K562 (cell line): ENCODE measurements around the gene PSAP. TPM values are rescaled to one million over a fixed set of nuclear protein-coding genes. Genes with fewer than 3 reads are reported as not detected.

Experiments used
- CHD4 ChIP-seq: fragments of 200-600 bp; sonication (generic); IDR thresholded peaks from 3 replicates; pipeline ENCODE4 v1.6.1; 2012; ENCODE audit warnings: low read depth, mild to moderate bottlenecking, mixed read lengths, low read length, inconsistent platforms; ENCODE audit not compliant: insufficient read depth, insufficient replicate concordance, poor library complexity, severe bottlenecking
- EWSR1 ChIP-seq: fragments of 450-650 bp; IDR thresholded peaks from 2 replicates; pipeline ENCODE4 v1.6.1; 2018; ENCODE audit warnings: borderline replicate concordance, mild to moderate bottlenecking, low read depth, moderate library complexity; ENCODE audit not compliant: partially characterized antibody
- ILF3 ChIP-seq: fragments of 450-650 bp; IDR thresholded peaks from 2 replicates; pipeline ENCODE4 v1.6.1; 2018; ENCODE audit warnings: antibody characterized with exemption, mild to moderate bottlenecking, moderate library complexity, borderline replicate concordance
- NFYB ChIP-seq: IDR thresholded peaks from 2 replicates; pipeline ENCODE4 v1.6.1; 2011; ENCODE audit warnings: mild to moderate bottlenecking, moderate library complexity; ENCODE audit not compliant: insufficient read length; ENCODE audit errors: extremely low read depth
- PCBP2 ChIP-seq: fragments of 200-400 bp; formaldehyde crosslinking; IDR thresholded peaks from 2 replicates; pipeline ENCODE4 v1.6.1; 2018; ENCODE audit warnings: low read length, low read depth, mild to moderate bottlenecking, moderate library complexity; ENCODE audit not compliant: poor library complexity, severe bottlenecking
- RFX1 ChIP-seq: fragments of 450-650 bp; IDR thresholded peaks from 2 replicates; pipeline ENCODE4 v1.6.1; 2016; ENCODE audit warnings: mild to moderate bottlenecking, moderate library complexity
- RFX7 ChIP-seq: fragments of 250-450 bp; sonication (Bioruptor Pico); IDR thresholded peaks from 2 replicates; pipeline ENCODE4 v1.5.1; 2021; ENCODE audit warnings: mild to moderate bottlenecking
- SRSF1 ChIP-seq: fragments of 200-400 bp; formaldehyde crosslinking; IDR thresholded peaks from 2 replicates; pipeline ENCODE4 v1.6.1; 2017; ENCODE audit warnings: mild to moderate bottlenecking, low read depth, low read length, moderate library complexity
- TRIM24 ChIP-seq, 2 experiments: fragments of 450-650 bp; IDR thresholded peaks; 2 replicates each; pipeline ENCODE4 v1.6.1; 2016
- ZBTB17 ChIP-seq: fragments of 450-650 bp; formaldehyde crosslinking; IDR thresholded peaks from 2 replicates; pipeline ENCODE4 v1.4.0; 2020; ENCODE audit warnings: mild to moderate bottlenecking
- ZNF197 ChIP-seq: fragments of 200-800 bp; sonication (Bioruptor generic); IDR thresholded peaks from 2 replicates; pipeline ENCODE4 v1.6.1; 2016; ENCODE audit warnings: low read depth, missing genetic modification characterization, missing compliant biosample characterization
- ZNF583 ChIP-seq: fragments of 250-450 bp; sonication (Bioruptor Pico); IDR thresholded peaks from 2 replicates; pipeline ENCODE4 v1.4.0; 2020
- polyA plus RNA-seq, 8 experiments: library from polyadenylated mRNA; depleted of rRNA in 4 of 8; stranded (reverse) in 5 of 8; unstranded in 3 of 8; fragments of >200 nt; fragmentation: Nextera tagmentation in 2 of 8; fragmentation: Illumina TruSeq in 1 of 8; extraction: Ambion mirVana in 2 of 8; extraction: Trizol in 1 of 8; gene quantifications; 2 replicates each; pipeline versions ENCODE4 v1.2.1 to v1.2.3, GENCODE V29; 2011 to 2014; ENCODE audit warnings: inconsistent platforms in 1 of 8, missing spikeins in 1 of 8
- total RNA-seq, 7 experiments: library from RNA; depleted of rRNA in 6 of 7; stranded (reverse); fragments of >200 nt in 6 of 7; fragmentation: Illumina TruSeq in 2 of 7; extraction: Trizol in 2 of 7; gene quantifications; 2 replicates each; pipeline versions ENCODE4 v1.2.1 to v1.2.3, GENCODE V29; 2011 to 2021; ENCODE audit warnings: low replicate concordance in 1 of 7
- TF ChIP-seq, protein P1 (sequence below): fragments of 250-450 bp; sonication (Bioruptor Pico); IDR thresholded peaks from 2 replicates; pipeline ENCODE4 v1.4.0; 2020; ENCODE audit warnings: mild to moderate bottlenecking, moderate library complexity
- TF ChIP-seq, protein P2 (sequence below): fragments of 250-450 bp; sonication (Bioruptor Pico); IDR thresholded peaks from 2 replicates; pipeline ENCODE4 v1.4.0; 2020
- TF ChIP-seq, protein P3 (sequence below): fragments of 250-450 bp; sonication (Bioruptor Pico); IDR thresholded peaks from 2 replicates; pipeline ENCODE4 v1.5.0; 2021; ENCODE audit warnings: mild to moderate bottlenecking, moderate library complexity

Gene PSAP
- total and polyA plus RNA-seq, 9 of the 15 experiments (the other 6 are each of a cell fraction or from before 2014, with no cell fraction given), result 245 to 700 (median 429) TPM

DNA sequence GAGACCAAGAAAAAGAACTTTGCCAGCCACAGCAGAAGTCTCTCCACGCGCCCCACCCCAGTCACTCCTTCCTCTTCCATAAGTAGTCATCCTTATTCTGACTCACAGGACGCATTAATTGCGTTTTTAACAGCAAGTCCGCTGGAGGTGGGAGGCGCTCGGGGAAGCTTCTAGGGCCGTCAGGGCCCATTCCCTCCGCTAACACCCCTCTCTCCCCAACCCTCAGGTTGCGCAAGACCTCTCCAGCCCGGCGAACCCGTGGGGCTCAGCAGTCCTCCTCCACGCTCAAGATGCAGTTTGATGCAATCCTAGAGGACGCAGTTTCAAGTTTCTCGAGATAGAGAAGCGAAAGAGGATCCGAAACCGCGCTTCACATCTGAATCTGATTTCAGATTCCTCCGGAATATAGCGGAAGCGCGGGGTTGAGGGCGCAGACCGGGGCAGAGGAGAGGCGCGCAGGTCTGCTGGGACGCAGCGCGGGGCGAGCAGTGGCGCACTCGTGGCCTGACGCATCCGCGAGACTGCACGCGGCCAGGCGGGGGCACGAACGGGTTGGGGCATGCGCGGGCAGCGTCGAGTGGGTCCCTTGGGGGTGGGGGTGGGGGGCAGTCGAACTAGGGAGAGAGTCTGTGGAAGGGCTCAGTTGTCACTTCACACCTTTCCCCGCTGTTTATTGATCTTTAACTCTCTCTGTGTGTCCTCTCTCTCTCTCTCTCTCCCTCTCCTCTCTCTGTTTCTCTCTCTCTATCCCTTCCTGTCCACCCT, 37.8 kb upstream of the PSAP start (continued):
- TF ChIP-seq RFX1, result no peak
- no peak for TF ChIP-seq PCBP2
- TF ChIP-seq ZNF583 (CRISPR knock-in tag), result no peak
- TF ChIP-seq, protein P1, sequence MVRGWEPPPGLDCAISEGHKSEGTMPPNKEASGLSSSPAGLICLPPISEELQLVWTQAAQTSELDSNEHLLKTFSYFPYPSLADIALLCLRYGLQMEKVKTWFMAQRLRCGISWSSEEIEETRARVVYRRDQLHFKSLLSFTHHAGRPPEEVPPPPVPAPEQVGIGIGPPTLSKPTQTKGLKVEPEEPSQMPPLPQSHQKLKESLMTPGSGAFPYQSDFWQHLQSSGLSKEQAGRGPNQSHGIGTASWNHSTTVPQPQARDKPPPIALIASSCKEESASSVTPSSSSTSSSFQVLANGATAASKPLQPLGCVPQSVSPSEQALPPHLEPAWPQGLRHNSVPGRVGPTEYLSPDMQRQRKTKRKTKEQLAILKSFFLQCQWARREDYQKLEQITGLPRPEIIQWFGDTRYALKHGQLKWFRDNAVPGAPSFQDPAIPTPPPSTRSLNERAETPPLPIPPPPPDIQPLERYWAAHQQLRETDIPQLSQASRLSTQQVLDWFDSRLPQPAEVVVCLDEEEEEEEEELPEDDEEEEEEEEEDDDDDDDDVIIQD (CRISPR knock-in tag), result no peak
- TF ChIP-seq RFX7, result no peak
- TF ChIP-seq EWSR1, result no peak
- TF ChIP-seq CHD4, result no peak
- no peak for TF ChIP-seq ZBTB17 (CRISPR knock-in tag)
- TF ChIP-seq TRIM24 (IDR thresholded peaks at IDR 0.05), result peak in 1 of 2 experiments; percentile 50; a peak in 3 of 4 replicates
- TF ChIP-seq, protein P2, sequence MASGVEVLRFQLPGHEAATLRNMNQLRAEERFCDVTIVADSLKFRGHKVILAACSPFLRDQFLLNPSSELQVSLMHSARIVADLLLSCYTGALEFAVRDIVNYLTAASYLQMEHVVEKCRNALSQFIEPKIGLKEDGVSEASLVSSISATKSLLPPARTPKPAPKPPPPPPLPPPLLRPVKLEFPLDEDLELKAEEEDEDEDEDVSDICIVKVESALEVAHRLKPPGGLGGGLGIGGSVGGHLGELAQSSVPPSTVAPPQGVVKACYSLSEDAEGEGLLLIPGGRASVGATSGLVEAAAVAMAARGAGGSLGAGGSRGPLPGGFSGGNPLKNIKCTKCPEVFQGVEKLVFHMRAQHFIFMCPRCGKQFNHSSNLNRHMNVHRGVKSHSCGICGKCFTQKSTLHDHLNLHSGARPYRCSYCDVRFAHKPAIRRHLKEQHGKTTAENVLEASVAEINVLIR (CRISPR knock-in tag), result no peak
- no peak for TF ChIP-seq ILF3
- TF ChIP-seq SRSF1, result no peak
- no peak for TF ChIP-seq NFYB
- 0 out of 2 replicates have a peak, but pooled peaks have one; percentile 59 for TF ChIP-seq ZNF197 (CRISPR knock-in tag)
- TF ChIP-seq, protein P3, sequence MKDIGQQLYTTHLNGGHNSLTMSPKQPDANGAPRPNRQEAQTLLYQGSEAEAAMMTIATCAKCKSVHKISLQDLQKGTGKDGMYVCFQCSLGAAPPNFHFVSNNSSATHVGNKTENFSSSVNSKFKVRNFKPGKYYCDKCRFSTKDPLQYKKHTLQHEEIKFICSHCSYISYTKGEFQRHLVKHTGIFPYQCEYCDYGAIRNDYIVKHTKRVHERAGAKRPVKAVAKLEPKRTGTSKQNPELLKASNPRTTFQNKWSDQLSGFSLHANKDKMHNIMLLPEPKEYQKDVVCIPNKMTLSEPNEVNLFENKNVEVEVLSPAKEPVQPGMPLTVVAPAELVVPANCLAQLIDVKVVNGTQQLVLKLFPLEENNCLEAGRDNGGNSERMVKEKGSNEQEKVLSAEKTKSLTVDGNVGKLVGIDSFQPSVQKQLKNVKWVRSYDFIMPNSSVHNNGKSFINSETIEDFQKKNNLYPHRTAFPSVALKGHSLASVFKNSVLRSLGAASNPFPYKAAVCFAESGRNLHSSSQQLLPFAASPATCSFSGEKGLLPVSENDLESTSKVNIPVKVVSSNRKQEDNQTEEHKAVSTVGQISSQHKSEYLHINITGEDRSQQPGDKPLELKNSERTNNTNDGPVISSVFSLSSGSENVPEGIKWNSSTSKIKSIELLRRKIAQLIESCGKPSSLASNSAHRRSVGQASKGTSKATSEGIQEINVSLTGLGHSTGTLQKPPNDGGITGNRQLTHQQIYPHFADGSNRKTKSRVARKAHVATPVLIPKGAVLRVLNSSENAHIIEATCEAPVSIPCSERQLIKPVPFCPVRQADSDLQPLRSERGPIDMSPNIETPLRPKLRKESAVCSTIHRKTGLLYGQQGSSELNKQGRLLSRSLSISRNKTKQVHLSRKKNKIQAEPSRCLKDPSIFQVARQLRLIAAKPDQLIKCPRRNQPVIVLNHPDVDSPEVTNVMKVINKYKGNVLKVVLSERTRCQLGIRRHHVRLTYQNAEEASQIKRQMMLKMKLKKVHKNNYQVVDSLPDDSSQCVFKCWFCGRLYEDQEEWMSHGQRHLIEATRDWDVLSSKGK, result no peak
